PFSK-1 (cell line): ENCODE measurements around the gene NUDT21.

Source experiments
- FOXP2 ChIP-seq: optimal IDR thresholded peaks from 2 replicates; pipeline ENCODE3; 2011; ENCODE audit warnings: borderline replicate concordance, control low read depth, inconsistent platforms; ENCODE audit not compliant: insufficient read depth; ENCODE audit errors: extremely low read length, extremely low read depth
- POLR2AphosphoS5 ChIP-seq: IDR thresholded peaks from 2 replicates; pipeline ENCODE4 v1.6.1; 2012; ENCODE audit warnings: low read depth, mild to moderate bottlenecking, control low read depth, low read length, moderate library complexity
- SIN3A ChIP-seq: IDR thresholded peaks from 2 replicates; pipeline ENCODE4 v1.6.1; 2012; ENCODE audit warnings: mild to moderate bottlenecking, low read length, moderate library complexity, borderline replicate concordance; ENCODE audit not compliant: insufficient read depth
- TAF1 ChIP-seq: IDR thresholded peaks from 2 replicates; pipeline ENCODE4 v1.6.1; 2012; ENCODE audit warnings: low read length, control low read depth, borderline replicate concordance; ENCODE audit not compliant: insufficient read depth
- TF ChIP-seq, protein P1 (sequence below), 2 experiments: IDR thresholded peaks; 2 replicates each; pipeline versions ENCODE4 v1.6.1 to v1.8.0; 2011 to 2012; ENCODE audit warnings: low read depth in 2 of 2, low read length in 2 of 2, control low read depth in 1 of 2, inconsistent platforms in 1 of 2, mild to moderate bottlenecking in 1 of 2, moderate library complexity in 1 of 2; ENCODE audit not compliant: insufficient read depth in 1 of 2

Gene NUDT21

GRCh38 chr16:56483394-56483793 is 32.3 kb upstream of the NUDT21 start:
- no peak for TF ChIP-seq POLR2AphosphoS5
- TF ChIP-seq TAF1 = no peak
- TF ChIP-seq SIN3A = no peak
- no peak for TF ChIP-seq FOXP2
- TF ChIP-seq, protein P1, sequence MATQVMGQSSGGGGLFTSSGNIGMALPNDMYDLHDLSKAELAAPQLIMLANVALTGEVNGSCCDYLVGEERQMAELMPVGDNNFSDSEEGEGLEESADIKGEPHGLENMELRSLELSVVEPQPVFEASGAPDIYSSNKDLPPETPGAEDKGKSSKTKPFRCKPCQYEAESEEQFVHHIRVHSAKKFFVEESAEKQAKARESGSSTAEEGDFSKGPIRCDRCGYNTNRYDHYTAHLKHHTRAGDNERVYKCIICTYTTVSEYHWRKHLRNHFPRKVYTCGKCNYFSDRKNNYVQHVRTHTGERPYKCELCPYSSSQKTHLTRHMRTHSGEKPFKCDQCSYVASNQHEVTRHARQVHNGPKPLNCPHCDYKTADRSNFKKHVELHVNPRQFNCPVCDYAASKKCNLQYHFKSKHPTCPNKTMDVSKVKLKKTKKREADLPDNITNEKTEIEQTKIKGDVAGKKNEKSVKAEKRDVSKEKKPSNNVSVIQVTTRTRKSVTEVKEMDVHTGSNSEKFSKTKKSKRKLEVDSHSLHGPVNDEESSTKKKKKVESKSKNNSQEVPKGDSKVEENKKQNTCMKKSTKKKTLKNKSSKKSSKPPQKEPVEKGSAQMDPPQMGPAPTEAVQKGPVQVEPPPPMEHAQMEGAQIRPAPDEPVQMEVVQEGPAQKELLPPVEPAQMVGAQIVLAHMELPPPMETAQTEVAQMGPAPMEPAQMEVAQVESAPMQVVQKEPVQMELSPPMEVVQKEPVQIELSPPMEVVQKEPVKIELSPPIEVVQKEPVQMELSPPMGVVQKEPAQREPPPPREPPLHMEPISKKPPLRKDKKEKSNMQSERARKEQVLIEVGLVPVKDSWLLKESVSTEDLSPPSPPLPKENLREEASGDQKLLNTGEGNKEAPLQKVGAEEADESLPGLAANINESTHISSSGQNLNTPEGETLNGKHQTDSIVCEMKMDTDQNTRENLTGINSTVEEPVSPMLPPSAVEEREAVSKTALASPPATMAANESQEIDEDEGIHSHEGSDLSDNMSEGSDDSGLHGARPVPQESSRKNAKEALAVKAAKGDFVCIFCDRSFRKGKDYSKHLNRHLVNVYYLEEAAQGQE (IDR thresholded peaks at IDR 0.05; ENCODE audit: insufficient read depth in 1 of 2, low read depth in 2 of 2, low read length in 2 of 2) = no peak

DNA sequence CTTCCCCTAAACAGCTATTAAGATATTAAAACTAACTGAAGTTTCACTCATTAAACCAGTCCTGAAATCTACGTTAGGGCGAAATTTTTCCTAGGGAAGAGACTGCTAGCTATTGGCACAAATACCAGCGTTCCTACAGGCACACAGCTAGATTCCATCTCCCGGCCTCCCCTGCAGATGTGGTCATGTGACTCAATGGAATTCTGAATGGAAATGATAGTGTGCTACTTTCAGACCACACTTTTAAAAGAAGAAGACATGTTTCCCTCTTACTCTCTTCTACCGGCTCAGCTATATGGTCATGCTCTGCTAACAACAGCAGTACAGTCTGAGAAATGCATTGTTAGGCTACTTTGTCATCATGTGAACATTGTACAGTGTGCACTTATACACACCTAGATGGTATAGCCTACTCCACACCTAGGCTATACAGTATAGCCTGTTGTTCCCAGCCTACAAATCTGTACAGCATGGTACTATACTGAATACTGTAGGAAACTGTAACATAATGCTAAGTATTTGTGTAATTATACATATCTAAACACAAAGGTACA is 31.6 kb upstream of the NUDT21 start:
- TF ChIP-seq, protein P1 (IDR thresholded peaks at IDR 0.05; ENCODE audit: insufficient read depth in 1 of 2, low read depth in 2 of 2, low read length in 2 of 2) = no peak
- TF ChIP-seq POLR2AphosphoS5 (no peak), TAF1 (no peak)

GRCh38 chr16:56481468-56482122 is 30.5 kb upstream of the NUDT21 start:
- no peak for TF ChIP-seq FOXP2
- TF ChIP-seq POLR2AphosphoS5 = no peak
- TF ChIP-seq SIN3A = no peak
- TF ChIP-seq TAF1 = no peak
- TF ChIP-seq, protein P1 (IDR thresholded peaks at IDR 0.05; ENCODE audit: insufficient read depth in 1 of 2, low read depth in 2 of 2, low read length in 2 of 2) = no peak

DNA sequence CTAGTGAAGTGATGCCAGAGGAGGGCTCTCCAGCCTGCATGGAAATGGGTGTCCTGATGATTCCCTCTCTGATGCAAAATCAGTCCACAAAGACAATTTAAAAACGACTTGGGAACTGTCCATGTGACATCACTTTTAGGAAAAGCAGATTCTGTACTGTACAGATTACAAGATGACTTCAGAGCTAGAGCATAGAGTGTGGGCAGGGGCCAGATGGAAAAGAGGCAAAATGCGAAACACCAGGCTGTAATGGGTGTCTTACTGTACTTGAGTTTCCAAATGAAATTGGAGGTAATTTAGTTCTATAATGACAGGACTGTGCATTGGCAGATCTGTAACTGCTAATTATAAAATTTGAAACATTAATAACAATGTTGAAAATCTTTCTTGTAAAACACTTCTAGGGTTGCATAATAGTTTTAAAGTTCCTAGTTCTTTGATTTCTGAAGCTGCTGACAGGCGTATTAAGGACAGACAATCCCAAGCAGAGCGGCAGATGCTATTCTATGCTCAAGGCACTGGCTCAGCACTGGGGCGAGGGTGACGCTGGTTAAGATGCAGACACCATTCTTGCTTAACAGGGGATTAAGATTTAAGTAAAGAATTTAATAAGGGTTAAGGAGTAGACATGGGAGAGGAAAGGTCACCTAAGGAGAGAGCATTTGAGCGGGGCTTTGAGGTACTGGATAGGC is 29.8 kb upstream of the NUDT21 start:
- TF ChIP-seq POLR2AphosphoS5 (no peak), SIN3A (no peak), TAF1 (no peak), FOXP2 (no peak)
- TF ChIP-seq, protein P1 (IDR thresholded peaks at IDR 0.05; ENCODE audit: insufficient read depth in 1 of 2, low read depth in 2 of 2, low read length in 2 of 2) = no peak

- no peak for TF ChIP-seq SIN3A
- no peak for TF ChIP-seq FOXP2
- no peak for TF ChIP-seq TAF1
- TF ChIP-seq POLR2AphosphoS5 = no peak
- TF ChIP-seq, protein P1 (IDR thresholded peaks at IDR 0.05; ENCODE audit: insufficient read depth in 1 of 2, low read depth in 2 of 2, low read length in 2 of 2) = no peak
These were observed 28.3 kb upstream of the NUDT21 start for GRCh38 chr16:56479469-56479868.
